ENCODE results near the gene FBRSL1. TPM values are rescaled to one million over a fixed set of nuclear protein-coding genes. Genes with fewer than 3 reads are reported as not detected.

FBRSL1 gene
- total and polyA plus RNA-seq, 2 donors (not counting 3 experiments of a cell fraction or from before 2014, with no cell fraction given) = 19.3 to 79.8 TPM

- H3K36me3 ChIP-seq (ENCODE audit: control insufficient read depth in 2 of 2, extremely low read depth in 1 of 2, insufficient read depth in 2 of 2, low read length in 2 of 2) = no peaks in the 10 kb centered on the region
- DNase-seq (ENCODE audit: low read depth, low spot score) (no peak), FAIRE-seq (no peak)
- H3K27ac ChIP-seq (ENCODE audit: insufficient read depth, low read depth, low read length) = no peak overlapping the region
- peaks cover 4% of the 10 kb centered on the region for H3K4me1 ChIP-seq (ENCODE audit: control insufficient read depth, extremely low read depth, insufficient read depth, low read length)
- no peaks in the 10 kb centered on the region for H3K9me1 ChIP-seq (replicated peaks; ENCODE audit: control insufficient read depth, extremely low read depth, insufficient read depth, low read length)
- intact Hi-C loops (cut with micrococcal nuclease) (no loop called here), dilution Hi-C loops (cut with MboI; ENCODE audit: extremely low pct_ligation_motif_present, low sequenced_read_pairs) (no loop called here)
- no peak overlapping the region for H3K9ac ChIP-seq (replicated peaks; ENCODE audit: extremely low read depth, insufficient read depth, low read length)
- no peaks in the 10 kb centered on the region for H3K9me3 ChIP-seq (replicated peaks; ENCODE audit: control insufficient read depth, insufficient read depth, low read length)
- H3K4me3 ChIP-seq (replicated peaks in 1 of 3; ENCODE audit: insufficient read depth in 1 of 3, low read depth in 1 of 3, low read length in 3 of 3) = no peak overlapping the region
- ChIA-PET POLR2A (no interaction called here), CTCF (interaction anchor here (1.2 kb wide), 2 partner anchors 25 to 38 kb away, joined by 4 read pairs; no protein-coding TSS in a partner anchor)
- no TSS peak for BruUV-seq (replicated peaks)
- no peaks in the 10 kb centered on the region for H4K20me1 ChIP-seq (replicated peaks; ENCODE audit: control insufficient read depth, extremely low read depth, insufficient read depth, low read length)
- TF ChIP-seq FOS (IDR thresholded peaks at IDR 0.05; ENCODE audit: borderline replicate concordance, insufficient read depth, low read length) (no peak), JUN (IDR thresholded peaks at IDR 0.05; ENCODE audit: borderline replicate concordance, insufficient read depth, insufficient read length, low read depth) (no peak), CTCF (IDR thresholded peaks at IDR 0.05; ENCODE audit: extremely low read depth in 1 of 2, insufficient read depth in 1 of 2, low read depth in 1 of 2, low read length in 2 of 2) (no peak), POLR2AphosphoS5 (IDR thresholded peaks at IDR 0.05; ENCODE audit: insufficient read depth, low read depth, low read length) (no peak), GATA2 (IDR thresholded peaks at IDR 0.05; ENCODE audit: insufficient read depth, insufficient read length, low read depth, low read length) (no peak), EZH2 (IDR thresholded peaks at IDR 0.05; ENCODE audit: borderline replicate concordance, low read depth, low read length, severe bottlenecking) (no peak), MAX (IDR thresholded peaks at IDR 0.05; ENCODE audit: insufficient read depth, insufficient read length) (no peak), MYC (IDR thresholded peaks at IDR 0.05; ENCODE audit: low read depth, low read length) (no peak), POLR2A (IDR thresholded peaks at IDR 0.05; ENCODE audit: low read depth, low read length) (no peak)
- no peaks in the 10 kb centered on the region for H3K79me2 ChIP-seq (ENCODE audit: control insufficient read depth, insufficient read depth, low read length)
- H3K27me3 ChIP-seq (ENCODE audit: control insufficient read depth in 2 of 2, insufficient read depth in 2 of 2, low read length in 2 of 2) = no peaks in the 10 kb centered on the region
- no peak overlapping the region for H2AFZ ChIP-seq (ENCODE audit: low read depth, low read length)
- no peak overlapping the region for H3K4me2 ChIP-seq (ENCODE audit: insufficient read depth, low read length)
Observed at GRCh38 chr12:132485619-132486018, 4.3 kb upstream of the FBRSL1 start.
